Sigmoid colon (tissue), 7 donors: ENCODE data around the gene INPP5D. TPM values are rescaled to one million over a fixed set of nuclear protein-coding genes. Genes with fewer than 3 reads are reported as not detected.

ENCODE experiments used
- DNase-seq: peaks from one replicate; pipeline ENCODE4 v3.0.0-alpha.2; 2019
- H3K27ac ChIP-seq, 4 donors: fragments of 200-600 bp; sonication (generic); one replicate each; pipeline ENCODE4 v1.5.1; 2016 to 2019; ENCODE audit warnings: mild to moderate bottlenecking in 1 of 4
- H3K27me3 ChIP-seq, 3 donors: fragments of 200-600 bp; sonication (generic); one replicate each; pipeline ENCODE4 v1.5.1; 2019; ENCODE audit warnings: mild to moderate bottlenecking in 1 of 3
- H3K36me3 ChIP-seq, 4 donors: fragments of 200-600 bp; sonication (generic); one replicate each; pipeline ENCODE4 v1.5.1; 2016 to 2019
- H3K4me1 ChIP-seq, 4 donors: fragments of 200-600 bp; sonication (generic); one replicate each; pipeline ENCODE4 v1.5.1; 2017 to 2019
- H3K4me3 ChIP-seq, 4 donors: fragments of 200-600 bp; sonication (generic); one replicate each; pipeline ENCODE4 v1.5.1; 2017 to 2019; ENCODE audit warnings: mild to moderate bottlenecking in 2 of 4, moderate library complexity in 1 of 4
- H3K9me3 ChIP-seq, 4 donors: fragments of 200-600 bp in 3 of 4; sonication (generic) in 3 of 4; one replicate each; pipeline versions ENCODE4 v1.5.1 to v1.6.1; 2013 to 2019
- CTCF ChIP-seq, 4 experiments: fragments of 450-650 bp in 3 of 4; fragments of 200-600 bp in 1 of 4; IDR thresholded peaks; one replicate each; pipeline ENCODE4 v1.5.1; 2016 to 2019; ENCODE audit warnings: antibody characterized with exemption in 4 of 4, mild to moderate bottlenecking in 3 of 4, moderate library complexity in 2 of 4
- EP300 ChIP-seq, 4 donors: sonication (generic); formaldehyde crosslinking; IDR thresholded peaks; one replicate each; pipeline ENCODE4 v1.6.1; 2017; ENCODE audit warnings: antibody characterized with exemption in 4 of 4
- POLR2A ChIP-seq, 2 donors: fragments of 450-650 bp; IDR thresholded peaks; one replicate each; pipeline ENCODE4 v1.6.1; 2016; ENCODE audit warnings: antibody characterized with exemption in 2 of 2, mild to moderate bottlenecking in 2 of 2, moderate library complexity in 2 of 2
- POLR2AphosphoS5 ChIP-seq, 4 donors: sonication (generic); formaldehyde crosslinking; IDR thresholded peaks; one replicate each; pipeline ENCODE4 v1.6.1; 2017; ENCODE audit warnings: antibody characterized with exemption in 4 of 4
- WGBS, 2 donors: extraction: QIAGEN DNeasy Blood & Tissue Kit; methylation state at CpG; one replicate each; pipeline ENCODE4 v1.1.7; 2013; 5-methylcytosine and 5-hydroxymethylcytosine counted together
- intact Hi-C: fragments of 100-400 bp; cut with DNase I; formaldehyde crosslinking; loops from one replicate; pipeline ENCODE4 v1.15.1; 2023
- polyA plus RNA-seq, 3 donors: library from polyadenylated mRNA; stranded (reverse); fragments of 200-250 nt; gene quantifications; one replicate each; pipeline ENCODE4 v1.2.3, GENCODE V29; 2013
- total RNA-seq, 4 donors: library from RNA; depleted of rRNA; stranded (reverse); fragments of >200 nt; gene quantifications; one replicate each; pipeline ENCODE4 v1.1.0, GENCODE V29; 2016
- donor health status: healthy with polysubstance abuse.
- donor health status: Bipolar disorder and iron deficiency.
- donor health status: healthy.

Gene INPP5D
- total and polyA plus RNA-seq, 7 donors: 4.2 to 44.8 (median 8.7) TPM

GRCh38 chr2:233039846-233040530, 20.2 kb upstream of the INPP5D start:
- Histone ChIP-seq H3K27me3 (peaks cover 0 to 5% (median 0%) of the 10 kb centered on the region in 3 donors), H3K36me3 (no peaks in the 10 kb centered on the region), H3K27ac (no peak overlapping the region), H3K4me1 (no peaks in the 10 kb centered on the region), H3K4me3 (no peak overlapping the region), H3K9me3 (no peaks in the 10 kb centered on the region)
- no peak for TF ChIP-seq EP300 (IDR thresholded peaks at IDR 0.05)
- no peak for TF ChIP-seq CTCF (IDR thresholded peaks at IDR 0.05)
- TF ChIP-seq POLR2AphosphoS5 (IDR thresholded peaks at IDR 0.05): no peak
- TF ChIP-seq POLR2A (IDR thresholded peaks at IDR 0.05): no peak
- peak; percentile 56 for DNase-seq
- WGBS, 2 donors: 90 to 96% methylated on average over 10 of the region's 10 CpGs
- intact Hi-C loops: no loop called here

- DNase-seq: no peak
- H3K9me3 ChIP-seq: no peaks in the 10 kb centered on the region
- intact Hi-C loops: no loop called here
- WGBS, 2 donors: 87 to 88% methylated on average over 4 of the region's 4 CpGs
- TF ChIP-seq EP300 (IDR thresholded peaks at IDR 0.05): no peak
- TF ChIP-seq POLR2AphosphoS5 (IDR thresholded peaks at IDR 0.05): no peak
- TF ChIP-seq CTCF (IDR thresholded peaks at IDR 0.05): no peak
- no peak for TF ChIP-seq POLR2A (IDR thresholded peaks at IDR 0.05)
- H3K36me3 ChIP-seq: no peaks in the 10 kb centered on the region
- H3K27me3 ChIP-seq: peaks cover 0 to 5% (median 0%) of the 10 kb centered on the region in 3 donors
- H3K27ac ChIP-seq: no peak overlapping the region
- no peak overlapping the region for H3K4me3 ChIP-seq
- no peaks in the 10 kb centered on the region for H3K4me1 ChIP-seq
Measured at GRCh38 chr2:233040571-233040970, 19.6 kb upstream of the INPP5D start.

GRCh38 chr2:233041722-233042323, 18.3 kb upstream of the INPP5D start:
- WGBS, 2 donors: 80 to 87% methylated on average over 10 of the region's 10 CpGs
- Histone ChIP-seq H3K4me1 (no peaks in the 10 kb centered on the region), H3K27me3 (peaks cover 0 to 5% (median 0%) of the 10 kb centered on the region in 3 donors), H3K36me3 (no peaks in the 10 kb centered on the region), H3K4me3 (no peak overlapping the region), H3K27ac (no peak overlapping the region), H3K9me3 (no peaks in the 10 kb centered on the region)
- DNase-seq: peak; percentile 12
- no peak for TF ChIP-seq POLR2AphosphoS5 (IDR thresholded peaks at IDR 0.05)
- TF ChIP-seq POLR2A (IDR thresholded peaks at IDR 0.05): no peak
- no peak for TF ChIP-seq EP300 (IDR thresholded peaks at IDR 0.05)
- no peak for TF ChIP-seq CTCF (IDR thresholded peaks at IDR 0.05)
- intact Hi-C loops: no loop called here

- no peak overlapping the region for H3K4me3 ChIP-seq
- no peak for TF ChIP-seq POLR2AphosphoS5 (IDR thresholded peaks at IDR 0.05)
- TF ChIP-seq EP300 (IDR thresholded peaks at IDR 0.05): no peak
- no peak for TF ChIP-seq CTCF (IDR thresholded peaks at IDR 0.05)
- TF ChIP-seq POLR2A (IDR thresholded peaks at IDR 0.05): no peak
- no peak overlapping the region for H3K27ac ChIP-seq
- no peaks in the 10 kb centered on the region for H3K9me3 ChIP-seq
- peaks cover 0 to 5% (median 0%) of the 10 kb centered on the region in 3 donors for H3K27me3 ChIP-seq
- no peaks in the 10 kb centered on the region for H3K36me3 ChIP-seq
- 92% methylated on average over 9 of the region's 9 CpGs for WGBS, 2 donors
- intact Hi-C loops: no loop called here
- H3K4me1 ChIP-seq: no peaks in the 10 kb centered on the region
- DNase-seq: no peak
Measured at GRCh38 chr2:233042549-233042948, 17.6 kb upstream of the INPP5D start.
